ENCODE results near the gene ATF3.

DNA sequence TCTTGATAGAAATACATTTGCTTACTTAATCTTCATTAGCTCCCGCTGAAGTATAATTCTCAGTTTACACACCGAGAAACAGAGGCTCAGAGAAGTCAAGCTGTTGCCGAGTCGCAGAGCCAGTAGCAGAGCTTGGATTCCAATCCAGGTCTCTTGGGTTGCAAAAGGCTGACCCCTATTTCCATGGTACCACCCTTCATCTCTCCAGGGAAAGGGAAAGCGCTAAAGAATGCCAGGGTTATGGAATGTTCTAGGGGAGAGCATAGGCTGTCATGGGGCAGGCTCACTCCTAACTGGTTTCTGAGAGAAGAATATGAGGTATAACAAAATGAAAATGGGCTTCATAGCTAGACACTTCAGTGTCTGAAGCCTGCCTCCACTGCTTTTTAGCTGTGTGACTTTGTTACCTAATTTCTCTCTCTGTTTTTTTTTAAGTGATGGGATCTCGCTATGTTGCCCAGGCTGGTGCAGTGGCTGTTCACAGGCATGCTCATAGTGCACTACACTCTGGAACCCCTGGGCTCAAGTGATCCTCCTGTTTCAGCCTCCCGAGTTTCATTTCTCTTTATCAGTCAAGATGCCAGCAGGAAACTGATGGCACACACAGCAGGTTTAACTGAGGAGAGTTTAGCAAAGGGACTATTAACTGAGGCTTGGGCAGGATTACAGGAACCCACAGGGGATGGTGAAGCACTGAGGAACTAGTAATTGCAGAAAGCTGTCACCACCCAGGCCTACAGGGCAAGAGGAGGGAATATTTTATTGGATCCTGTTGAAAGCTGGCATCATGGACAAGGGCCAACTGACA lies 25.5 kb upstream of the ATF3 start:
- TF ChIP-seq, protein P1, sequence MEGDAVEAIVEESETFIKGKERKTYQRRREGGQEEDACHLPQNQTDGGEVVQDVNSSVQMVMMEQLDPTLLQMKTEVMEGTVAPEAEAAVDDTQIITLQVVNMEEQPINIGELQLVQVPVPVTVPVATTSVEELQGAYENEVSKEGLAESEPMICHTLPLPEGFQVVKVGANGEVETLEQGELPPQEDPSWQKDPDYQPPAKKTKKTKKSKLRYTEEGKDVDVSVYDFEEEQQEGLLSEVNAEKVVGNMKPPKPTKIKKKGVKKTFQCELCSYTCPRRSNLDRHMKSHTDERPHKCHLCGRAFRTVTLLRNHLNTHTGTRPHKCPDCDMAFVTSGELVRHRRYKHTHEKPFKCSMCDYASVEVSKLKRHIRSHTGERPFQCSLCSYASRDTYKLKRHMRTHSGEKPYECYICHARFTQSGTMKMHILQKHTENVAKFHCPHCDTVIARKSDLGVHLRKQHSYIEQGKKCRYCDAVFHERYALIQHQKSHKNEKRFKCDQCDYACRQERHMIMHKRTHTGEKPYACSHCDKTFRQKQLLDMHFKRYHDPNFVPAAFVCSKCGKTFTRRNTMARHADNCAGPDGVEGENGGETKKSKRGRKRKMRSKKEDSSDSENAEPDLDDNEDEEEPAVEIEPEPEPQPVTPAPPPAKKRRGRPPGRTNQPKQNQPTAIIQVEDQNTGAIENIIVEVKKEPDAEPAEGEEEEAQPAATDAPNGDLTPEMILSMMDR (IDR thresholded peaks at IDR 0.05; ENCODE audit: low read depth, low read length, missing input control), result no peak
- TF ChIP-seq MAX (IDR thresholded peaks at IDR 0.05) (no peak), RXRA (IDR thresholded peaks at IDR 0.05) (no peak), RAD21 (IDR thresholded peaks at IDR 0.05) (no peak), REST (IDR thresholded peaks at IDR 0.05) (no peak), YY1 (IDR thresholded peaks at IDR 0.05) (no peak)
